ENCODE results near the gene TECTA. TPM values are rescaled to one million over a fixed set of nuclear protein-coding genes. Genes with fewer than 3 reads are reported as not detected.

The TECTA gene
- total RNA-seq, 4 donors from 2014 or later = 0.87 to 3.1 (median 2.0) TPM

DNA sequence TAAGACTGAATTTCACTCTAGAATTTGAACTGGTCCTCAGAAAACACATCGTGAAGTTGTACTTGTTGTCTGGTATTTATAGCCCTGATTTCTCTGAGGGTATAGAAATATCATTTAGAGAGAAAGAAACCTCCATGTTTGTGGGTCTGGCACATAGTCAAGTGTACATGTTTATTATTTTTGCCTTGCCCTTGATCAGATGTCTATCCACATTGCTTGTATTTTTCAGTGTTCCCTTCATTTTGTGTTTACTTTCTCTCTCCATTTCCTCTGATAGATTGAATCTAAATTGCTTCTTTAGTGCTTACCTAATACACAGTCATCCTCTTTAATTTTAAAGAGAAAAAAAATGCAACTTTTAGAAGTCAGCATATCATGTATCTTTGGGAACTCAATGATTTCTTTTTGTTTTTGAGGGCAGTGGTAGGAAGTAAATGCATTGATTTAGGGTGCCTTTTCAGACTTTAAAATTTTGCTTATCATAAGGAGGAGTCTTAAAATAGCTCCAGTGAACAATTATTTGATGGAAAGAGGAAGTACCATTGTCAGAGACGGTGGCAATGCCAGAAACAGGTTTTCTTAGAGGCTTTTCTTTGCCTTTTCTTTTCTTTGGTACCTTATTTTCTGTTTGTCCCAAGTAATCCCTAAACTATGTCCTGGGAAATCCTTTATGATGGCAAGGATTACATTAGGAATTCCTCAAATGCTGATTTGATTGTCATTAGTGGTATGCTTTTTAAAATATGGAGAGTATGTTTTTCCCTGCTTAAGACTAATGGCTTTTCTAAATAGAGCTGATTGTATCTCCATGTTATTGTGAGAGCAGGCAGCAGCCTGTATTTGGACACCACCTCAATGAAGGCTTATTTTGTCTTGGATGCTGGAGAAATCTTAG is 29.8 kb upstream of the TECTA start:
- peaks cover 0 to 38% (median 0%) of the 10 kb centered on the region in 3 donors for H3K36me3 ChIP-seq
- WGBS, 2 donors = 35 to 50% methylated on average over 2 of the region's 2 CpGs
- H3K27ac ChIP-seq = peak overlapping the region in 1 of 4 donors; percentile 58
- no peak for DNase-seq (ENCODE audit: low spot score in 2 of 2)
- no peak for TF ChIP-seq EP300 (IDR thresholded peaks at IDR 0.05)
- TF ChIP-seq, protein P1, sequence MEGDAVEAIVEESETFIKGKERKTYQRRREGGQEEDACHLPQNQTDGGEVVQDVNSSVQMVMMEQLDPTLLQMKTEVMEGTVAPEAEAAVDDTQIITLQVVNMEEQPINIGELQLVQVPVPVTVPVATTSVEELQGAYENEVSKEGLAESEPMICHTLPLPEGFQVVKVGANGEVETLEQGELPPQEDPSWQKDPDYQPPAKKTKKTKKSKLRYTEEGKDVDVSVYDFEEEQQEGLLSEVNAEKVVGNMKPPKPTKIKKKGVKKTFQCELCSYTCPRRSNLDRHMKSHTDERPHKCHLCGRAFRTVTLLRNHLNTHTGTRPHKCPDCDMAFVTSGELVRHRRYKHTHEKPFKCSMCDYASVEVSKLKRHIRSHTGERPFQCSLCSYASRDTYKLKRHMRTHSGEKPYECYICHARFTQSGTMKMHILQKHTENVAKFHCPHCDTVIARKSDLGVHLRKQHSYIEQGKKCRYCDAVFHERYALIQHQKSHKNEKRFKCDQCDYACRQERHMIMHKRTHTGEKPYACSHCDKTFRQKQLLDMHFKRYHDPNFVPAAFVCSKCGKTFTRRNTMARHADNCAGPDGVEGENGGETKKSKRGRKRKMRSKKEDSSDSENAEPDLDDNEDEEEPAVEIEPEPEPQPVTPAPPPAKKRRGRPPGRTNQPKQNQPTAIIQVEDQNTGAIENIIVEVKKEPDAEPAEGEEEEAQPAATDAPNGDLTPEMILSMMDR (IDR thresholded peaks at IDR 0.05) = no peak
- no peak for TF ChIP-seq POLR2A (IDR thresholded peaks at IDR 0.05)
- no peak overlapping the region for H3K4me3 ChIP-seq
- no peaks in the 10 kb centered on the region for H3K27me3 ChIP-seq
- H3K9me3 ChIP-seq = no peaks in the 10 kb centered on the region
- peaks cover 0 to 20% (median 5%) of the 10 kb centered on the region in 4 donors for H3K4me1 ChIP-seq

DNA sequence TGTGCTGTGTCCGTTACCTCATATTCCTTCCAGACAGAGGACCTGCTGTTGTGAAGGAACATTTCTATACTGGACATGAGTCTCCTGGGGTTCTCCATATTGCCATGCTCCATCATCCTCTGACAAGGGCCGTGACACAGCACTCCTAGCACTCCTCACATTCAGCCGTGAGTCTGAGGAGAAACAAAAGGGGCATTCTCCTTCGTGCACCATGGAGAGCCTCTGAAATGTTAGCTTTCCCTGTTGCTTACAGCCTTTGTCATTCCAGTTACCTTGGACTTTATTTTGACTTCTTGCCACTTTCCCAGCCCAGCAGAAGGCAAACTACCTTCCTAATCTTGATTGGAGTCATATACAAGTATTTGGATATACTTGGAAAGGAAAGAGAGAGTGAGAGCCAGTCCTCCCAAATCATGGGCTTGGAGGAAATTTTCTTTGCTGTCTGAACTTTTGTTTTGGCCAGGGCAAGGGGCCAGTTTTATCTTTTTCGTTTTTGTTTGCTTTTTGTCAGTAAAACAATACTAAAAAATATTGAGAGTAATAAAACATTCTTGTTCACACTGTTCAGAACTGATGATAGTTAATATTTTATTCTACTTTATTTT is 29.1 kb upstream of the TECTA start:
- Histone ChIP-seq H3K4me1 (peaks cover 0 to 20% (median 5%) of the 10 kb centered on the region in 4 donors), H3K9me3 (no peaks in the 10 kb centered on the region), H3K36me3 (peaks cover 0 to 35% (median 0%) of the 10 kb centered on the region in 3 donors), H3K27ac (peak overlapping the region in 2 of 4 donors; percentile 25 to 58), H3K4me3 (no peak overlapping the region), H3K27me3 (no peaks in the 10 kb centered on the region)
- 33 to 40% methylated on average over 5 of the region's 5 CpGs for WGBS, 2 donors
- TF ChIP-seq, protein P1 (IDR thresholded peaks at IDR 0.05) = no peak
- no peak for TF ChIP-seq POLR2A (IDR thresholded peaks at IDR 0.05)
- no peak for TF ChIP-seq EP300 (IDR thresholded peaks at IDR 0.05)
- no peak for DNase-seq (ENCODE audit: low spot score in 2 of 2)

DNA sequence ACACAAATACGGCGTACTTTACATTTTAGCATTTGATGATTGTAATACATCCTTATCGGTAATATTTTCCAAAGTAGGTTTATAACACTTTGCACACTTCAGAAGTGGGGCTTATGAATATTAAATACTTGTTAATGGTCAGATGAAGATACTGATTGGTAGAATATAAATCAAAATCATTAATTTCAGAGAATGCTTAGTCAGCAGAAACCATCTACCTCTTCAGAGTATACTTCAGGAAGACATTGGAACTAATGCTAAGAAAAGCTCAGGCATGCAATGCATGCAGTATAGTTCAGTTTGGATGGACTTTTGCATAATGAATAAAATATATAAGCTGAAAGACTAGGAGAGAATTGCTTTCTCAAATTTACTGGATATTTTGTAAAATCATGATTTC is 19.7 kb upstream of the TECTA start:
- WGBS, 2 donors = 92 to 93% methylated on average over 3 of the region's 3 CpGs

DNA sequence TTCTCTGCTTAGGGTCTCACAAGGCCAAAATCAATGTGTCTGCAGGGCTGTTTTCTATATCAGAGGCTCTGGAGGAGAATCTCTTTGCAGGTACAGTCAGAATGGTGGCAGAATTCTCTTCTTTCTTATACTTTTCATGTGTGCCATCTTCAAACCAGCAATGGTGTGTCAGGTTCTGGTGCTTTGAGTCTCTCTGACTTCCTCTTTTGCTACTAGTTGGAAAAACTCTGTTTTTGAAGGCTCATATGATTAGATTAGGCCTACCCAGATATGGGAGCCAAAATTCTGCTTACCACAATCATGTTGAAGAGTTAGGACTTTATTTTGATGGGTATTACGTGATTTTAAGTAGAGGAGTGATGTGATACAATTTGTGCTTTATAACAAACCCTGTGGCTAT is 18.8 kb upstream of the TECTA start:
- H3K27ac ChIP-seq = no peak overlapping the region
- no peaks in the 10 kb centered on the region for H3K9me3 ChIP-seq
- no peaks in the 10 kb centered on the region for H3K27me3 ChIP-seq
- no peaks in the 10 kb centered on the region for H3K4me1 ChIP-seq
- peaks cover 0 to 29% (median 0%) of the 10 kb centered on the region in 3 donors for H3K36me3 ChIP-seq
- TF ChIP-seq, protein P1 (IDR thresholded peaks at IDR 0.05) = no peak
- TF ChIP-seq EP300 (IDR thresholded peaks at IDR 0.05) (no peak), POLR2A (IDR thresholded peaks at IDR 0.05) (no peak)
- no peak for DNase-seq (ENCODE audit: low spot score in 2 of 2)
- WGBS, 2 donors = 62 to 68% methylated on average over 1 of the region's 1 CpG
- H3K4me3 ChIP-seq = no peak overlapping the region

More for the DNA sequence above, 19.7 kb upstream of the TECTA start:
- Histone ChIP-seq H3K9me3 (no peaks in the 10 kb centered on the region), H3K27me3 (no peaks in the 10 kb centered on the region), H3K36me3 (peaks cover 0 to 22% (median 0%) of the 10 kb centered on the region in 3 donors), H3K4me1 (no peaks in the 10 kb centered on the region), H3K27ac (no peak overlapping the region), H3K4me3 (no peak overlapping the region)
- DNase-seq (ENCODE audit: low spot score in 2 of 2) = no peak
- TF ChIP-seq POLR2A (IDR thresholded peaks at IDR 0.05) = no peak
- no peak for TF ChIP-seq EP300 (IDR thresholded peaks at IDR 0.05)
- TF ChIP-seq, protein P1 (IDR thresholded peaks at IDR 0.05) = no peak

DNA sequence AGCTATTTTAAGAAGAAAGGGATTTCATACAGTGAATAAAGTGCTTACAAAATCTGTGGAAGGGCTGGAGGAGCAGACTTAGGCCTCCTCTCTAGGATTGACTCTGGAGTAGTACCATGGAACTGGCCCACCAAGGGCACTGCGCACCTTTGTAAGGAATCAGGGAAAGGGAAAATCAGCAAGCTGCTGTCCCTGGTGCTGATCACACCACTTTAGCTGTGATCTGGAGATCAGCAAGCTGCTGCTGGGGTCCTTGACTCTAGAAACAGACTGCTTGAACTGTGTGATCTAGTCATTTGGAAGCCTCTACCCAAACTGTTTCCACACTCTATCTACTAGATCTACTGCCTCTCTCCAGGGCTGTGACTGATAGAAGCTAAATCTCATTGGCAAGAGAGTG is 18.4 kb upstream of the TECTA start:
- Histone ChIP-seq H3K36me3 (peaks cover 0 to 34% (median 0%) of the 10 kb centered on the region in 3 donors), H3K4me1 (no peaks in the 10 kb centered on the region), H3K4me3 (no peak overlapping the region), H3K27ac (no peak overlapping the region), H3K9me3 (no peaks in the 10 kb centered on the region), H3K27me3 (no peaks in the 10 kb centered on the region)
- TF ChIP-seq EP300 (IDR thresholded peaks at IDR 0.05) = no peak
- TF ChIP-seq POLR2A (IDR thresholded peaks at IDR 0.05) = no peak
- TF ChIP-seq, protein P1 (IDR thresholded peaks at IDR 0.05) = no peak
- WGBS, 2 donors = 69 to 70% methylated on average over 1 of the region's 1 CpG
- no peak for DNase-seq (ENCODE audit: low spot score in 2 of 2)

Measured in tibial nerve (tissue), 4 donors.